DMS114 treated with DMSO at 0.1 percent for 48 hours (cell line): ENCODE results near the gene RHOB.
"Not testable (repeated sequence)": the region's sequence is repeated elsewhere in the genome, so short reads cannot be mapped to it uniquely, and the experiment has no call there.

ENCODE experiments used
- DNase-seq: peaks from one replicate; lab custom pipeline; 2025; ENCODE audit not compliant: unreplicated experiment; lab: John Stamatoyannopoulos, UW

Gene RHOB

GRCh38 chr2:20446917-20447436, at the start of gene RHOB:
Gene RHOB, plus strand, starts transcription at chr2:20447074. Its CDS starts 392 bp downstream, at chr2:20447466.
- DNase-seq = peak; percentile 90

- DNase-seq = no peak
Measured at GRCh38 chr2:20397811-20398447, 48.9 kb upstream of the RHOB start.

- DNase-seq = no peak
Measured at GRCh38 chr2:20398956-20399567, 47.8 kb upstream of the RHOB start.

- DNase-seq = no peak
Measured at GRCh38 chr2:20400306-20400705, 46.6 kb upstream of the RHOB start.

GRCh38 chr2:20400787-20401488, 45.9 kb upstream of the RHOB start:
- DNase-seq = no peak

- no peak for DNase-seq
Measured at GRCh38 chr2:20401489-20401835, 45.4 kb upstream of the RHOB start.

GRCh38 chr2:20403774-20404312, 43.0 kb upstream of the RHOB start:
- DNase-seq = no peak

GRCh38 chr2:20404950-20405349, 41.9 kb upstream of the RHOB start:
- DNase-seq = no peak

GRCh38 chr2:20409039-20409438, 37.8 kb upstream of the RHOB start:
- no peak for DNase-seq

GRCh38 chr2:20410556-20411277, 36.2 kb upstream of the RHOB start:
- DNase-seq = no peak

GRCh38 chr2:20411361-20411894, 35.4 kb upstream of the RHOB start:
- DNase-seq = peak; percentile 19

- DNase-seq = no peak
Measured at GRCh38 chr2:20414806-20415205, 32.1 kb upstream of the RHOB start.

- no peak for DNase-seq
Measured at GRCh38 chr2:20415511-20415918, 31.4 kb upstream of the RHOB start.

GRCh38 chr2:20416723-20417122, 30.2 kb upstream of the RHOB start:
- DNase-seq = no peak

GRCh38 chr2:20417230-20417821, 29.5 kb upstream of the RHOB start:
- not testable (repeated sequence) for DNase-seq

GRCh38 chr2:20418519-20418918, 28.4 kb upstream of the RHOB start:
- DNase-seq = no peak

GRCh38 chr2:20419007-20419576, 27.8 kb upstream of the RHOB start:
- DNase-seq = no peak

GRCh38 chr2:20419752-20420151, 27.1 kb upstream of the RHOB start:
- no peak for DNase-seq

- no peak for DNase-seq
Measured at GRCh38 chr2:20421336-20421987, 25.4 kb upstream of the RHOB start.

GRCh38 chr2:20421988-20422370, 24.9 kb upstream of the RHOB start:
- no peak for DNase-seq
